Astrocyte of the spinal cord (primary cell): ENCODE measurements around the gene MALT1.

Experiments used
- DNase-seq: peaks from one replicate; pipeline ENCODE4 v3.0.0; 2011; ENCODE audit warnings: low read depth, low spot score
- H3K4me3 ChIP-seq: 2 replicates; pipeline ENCODE4 v1.5.1; 2011; ENCODE audit warnings: low read depth, mild to moderate bottlenecking, low read length, moderate library complexity
- CTCF ChIP-seq: IDR thresholded peaks from 2 replicates; pipeline ENCODE4 v1.5.1; 2012; ENCODE audit warnings: low read depth, mild to moderate bottlenecking, low read length, inconsistent platforms
- in situ Hi-C: cut with HindIII; loops from 2 replicates; pipeline ENCODE4 v1.10.0; 2017; ENCODE audit warnings: low sequenced_read_pairs

MALT1 gene

GRCh38 chr18:58671111-58671631 lies at the start of gene MALT1:
Gene MALT1 (plus strand): TSS chr18:58671465. CDS start chr18:58671644, 179 bp downstream.
- peak within 1 kb of the TSS; percentile 78 for H3K4me3 ChIP-seq
- in situ Hi-C loops, result no loop called here
- DNase-seq, result peak; percentile 91
- TF ChIP-seq CTCF, result no peak

GRCh38 chr18:58624011-58624410 lies 47.3 kb upstream of the MALT1 start:
- TF ChIP-seq CTCF, result no peak
- in situ Hi-C loops, result no loop called here
- H3K4me3 ChIP-seq, result no peak overlapping the region
- DNase-seq, result peak; percentile 87

GRCh38 chr18:58625839-58626238 lies 45.4 kb upstream of the MALT1 start:
- in situ Hi-C loops, result no loop called here
- no peak overlapping the region for H3K4me3 ChIP-seq
- no peak for DNase-seq
- TF ChIP-seq CTCF, result no peak

- in situ Hi-C loops, result no loop called here
- no peak for DNase-seq
- no peak overlapping the region for H3K4me3 ChIP-seq
- TF ChIP-seq CTCF, result no peak
Measured at GRCh38 chr18:58630071-58630470, 41.2 kb upstream of the MALT1 start.

- no peak for TF ChIP-seq CTCF
- no peak for DNase-seq
Measured at GRCh38 chr18:58631301-58631700, 40.0 kb upstream of the MALT1 start.

GRCh38 chr18:58632552-58632951 lies 38.7 kb upstream of the MALT1 start:
- in situ Hi-C loops, result no loop called here
- TF ChIP-seq CTCF, result no peak
- no peak for DNase-seq
- no peak overlapping the region for H3K4me3 ChIP-seq

More at GRCh38 chr18:58631301-58631700, 40.0 kb upstream of the MALT1 start:
- in situ Hi-C loops, result no loop called here
- H3K4me3 ChIP-seq, result no peak overlapping the region

GRCh38 chr18:58633874-58634273 lies 37.4 kb upstream of the MALT1 start:
- in situ Hi-C loops, result no loop called here
- TF ChIP-seq CTCF, result no peak
- no peak for DNase-seq
- no peak overlapping the region for H3K4me3 ChIP-seq
